GM18858 (cell line): ENCODE results near the gene POLR1B.
A peak's percentile ranks its signal among the peaks of the same experiment; 100 is the strongest.
"Not testable (repeated sequence)": the region's sequence is repeated elsewhere in the genome, so short reads cannot be mapped to it uniquely, and the experiment has no call there.

Experiments used
- ATAC-seq: cut with Tn5 transposase; IDR thresholded peaks from one replicate; pipeline ENCODE4 v1.9.1; 2021; ENCODE audit not compliant: unreplicated experiment

Gene POLR1B

DNA sequence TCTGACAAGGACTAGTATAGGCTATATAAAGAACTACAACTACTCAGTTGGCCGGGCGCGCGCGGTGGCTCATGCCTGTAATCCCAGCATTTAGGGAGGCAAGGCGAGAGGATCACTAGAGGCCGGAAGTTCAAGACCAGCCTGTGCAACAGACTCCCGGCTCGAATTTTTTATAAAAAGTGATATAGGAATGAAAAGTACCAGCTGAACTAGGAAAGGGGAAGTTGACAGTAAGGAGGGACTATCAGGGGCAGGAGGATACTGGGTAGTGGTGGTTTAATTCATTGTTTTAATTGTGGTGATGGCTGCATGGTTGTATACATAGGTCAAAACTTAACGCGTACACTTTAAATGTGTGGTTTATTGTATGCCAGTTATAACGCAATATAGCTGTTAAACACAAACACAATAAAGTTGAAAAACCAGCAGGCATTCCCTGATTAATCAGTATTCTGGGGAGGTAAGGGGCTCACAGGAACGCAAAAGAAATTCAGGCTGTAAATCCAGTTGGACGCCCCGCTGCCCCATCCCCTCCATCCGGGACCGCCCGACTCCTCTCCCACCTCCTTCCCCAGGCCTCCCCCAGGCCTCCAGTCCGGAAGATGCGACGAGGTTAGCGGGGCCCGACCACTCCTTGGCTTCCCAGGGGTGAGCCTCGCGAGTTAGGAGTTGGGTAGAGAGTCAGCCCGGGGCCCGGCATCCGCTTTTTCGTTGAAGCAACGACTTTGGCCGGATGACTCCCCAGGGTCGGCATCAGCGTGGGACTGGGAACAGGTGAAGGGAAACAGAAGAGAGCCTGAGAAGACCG, 746 bp upstream of the POLR1B start:
- peak; percentile 35 for ATAC-seq

- no peak for ATAC-seq
These were observed 858 bp downstream of the POLR1B start for GRCh38 chr2:112542984-112543661.

GRCh38 chr2:112547333-112547732, 5.1 kb downstream of the POLR1B start:
- ATAC-seq, result no peak

GRCh38 chr2:112548980-112549379, 6.7 kb downstream of the POLR1B start:
- ATAC-seq, result no peak

DNA sequence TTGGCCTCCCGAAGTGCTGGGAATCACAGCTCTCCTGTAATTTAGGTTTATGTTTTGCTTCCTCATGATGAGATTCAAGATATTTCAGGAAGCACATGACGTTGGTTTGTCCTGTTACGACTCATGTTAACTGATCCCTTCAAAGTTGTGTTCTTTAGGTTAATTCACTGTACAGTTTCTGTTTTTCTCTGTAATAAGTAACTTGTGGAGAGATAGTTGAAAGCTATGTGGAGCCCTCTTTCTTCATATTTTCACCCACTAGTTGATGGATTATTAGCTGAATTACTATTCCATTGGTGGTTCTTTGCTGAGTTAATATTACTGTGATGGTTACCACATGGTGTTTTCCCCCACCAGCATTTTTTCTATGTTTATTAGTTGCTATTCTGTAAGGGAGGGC, 23.8 kb downstream of the POLR1B start:
- ATAC-seq, result no peak

DNA sequence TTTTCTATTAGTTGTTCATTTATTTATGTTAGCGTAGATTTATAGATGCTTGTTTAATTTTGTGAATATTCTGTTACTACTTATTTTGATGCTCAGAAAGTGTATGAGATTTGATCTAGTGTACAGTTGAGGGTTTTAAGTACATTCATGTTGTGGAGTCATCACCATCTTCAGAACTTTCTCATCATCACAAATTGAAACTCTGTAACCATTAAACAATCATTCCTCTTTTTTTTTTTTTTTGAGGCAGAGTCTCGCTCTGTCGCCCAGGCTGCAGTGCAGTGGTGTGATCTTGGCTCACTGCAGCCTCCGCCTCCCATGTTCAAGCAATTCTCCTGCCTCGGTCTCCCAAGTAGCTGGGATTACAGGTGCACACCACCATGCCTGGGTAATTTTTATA, 24.2 kb downstream of the POLR1B start:
- ATAC-seq, result not testable (repeated sequence)

DNA sequence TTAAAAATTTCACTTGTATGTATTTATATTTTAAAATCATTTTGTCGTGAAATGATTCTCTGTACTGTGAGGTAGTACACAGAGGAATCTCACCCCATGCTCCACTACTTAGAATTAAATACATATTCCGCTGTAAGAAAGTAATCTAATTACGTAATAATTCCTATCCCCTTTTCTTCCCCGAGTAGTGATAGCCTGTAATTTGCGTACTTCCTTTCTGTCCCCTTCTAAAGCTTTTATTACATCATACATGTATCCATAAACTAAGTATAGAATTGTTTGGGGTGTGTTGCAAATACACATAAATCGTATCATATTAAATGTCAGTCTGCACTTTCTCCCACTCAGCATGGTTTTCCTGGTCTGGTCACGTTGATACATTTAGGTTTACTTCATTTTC, 29.7 kb downstream of the POLR1B start:
- ATAC-seq, result no peak

DNA sequence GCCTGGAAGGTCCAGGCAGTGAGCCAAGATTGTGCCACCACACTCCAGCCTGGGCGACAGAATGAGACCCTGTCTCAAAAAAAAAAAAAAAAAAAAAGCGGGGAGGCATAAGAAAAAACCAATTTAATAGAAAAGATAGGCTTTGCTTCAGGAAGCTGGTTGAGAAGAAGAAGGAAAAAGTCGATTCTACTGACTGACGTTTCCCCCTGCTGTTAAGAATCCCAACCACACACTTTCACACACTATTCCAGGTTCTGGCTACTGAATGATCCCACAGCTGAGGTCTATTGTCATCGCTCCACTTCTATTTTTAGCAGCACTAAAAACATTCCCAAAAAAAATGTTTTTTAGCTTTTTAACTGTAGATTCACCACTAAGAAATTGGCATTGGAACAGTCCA, 35.5 kb downstream of the POLR1B start:
- ATAC-seq, result no peak

GRCh38 chr2:112579241-112579640, 37.0 kb downstream of the POLR1B start:
- ATAC-seq, result no peak

GRCh38 chr2:112580084-112580483, 37.8 kb downstream of the POLR1B start:
- no peak for ATAC-seq

DNA sequence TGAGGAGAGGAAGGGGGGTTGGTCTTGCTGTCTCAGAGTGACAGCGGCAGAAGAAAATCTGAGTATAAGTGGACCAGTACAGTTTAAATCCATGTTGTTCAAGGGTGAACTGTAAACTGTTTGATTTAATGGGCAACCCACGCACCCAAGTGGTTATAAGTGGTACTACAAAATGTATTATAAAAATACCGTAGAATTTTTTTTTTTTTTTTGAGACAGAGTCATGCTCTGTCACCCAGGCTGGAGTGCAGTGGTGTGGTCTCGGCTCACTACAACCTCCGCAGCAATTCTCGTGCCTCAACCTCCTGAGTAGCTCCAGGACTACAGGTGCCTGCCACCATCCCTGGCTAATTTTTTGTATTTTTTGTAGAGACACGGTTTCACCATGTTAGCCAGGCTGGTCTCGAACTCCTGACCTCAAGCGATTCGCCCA, 40.1 kb downstream of the POLR1B start:
- ATAC-seq, result no peak

GRCh38 chr2:112583497-112584133, 41.4 kb downstream of the POLR1B start:
- ATAC-seq, result no peak

DNA sequence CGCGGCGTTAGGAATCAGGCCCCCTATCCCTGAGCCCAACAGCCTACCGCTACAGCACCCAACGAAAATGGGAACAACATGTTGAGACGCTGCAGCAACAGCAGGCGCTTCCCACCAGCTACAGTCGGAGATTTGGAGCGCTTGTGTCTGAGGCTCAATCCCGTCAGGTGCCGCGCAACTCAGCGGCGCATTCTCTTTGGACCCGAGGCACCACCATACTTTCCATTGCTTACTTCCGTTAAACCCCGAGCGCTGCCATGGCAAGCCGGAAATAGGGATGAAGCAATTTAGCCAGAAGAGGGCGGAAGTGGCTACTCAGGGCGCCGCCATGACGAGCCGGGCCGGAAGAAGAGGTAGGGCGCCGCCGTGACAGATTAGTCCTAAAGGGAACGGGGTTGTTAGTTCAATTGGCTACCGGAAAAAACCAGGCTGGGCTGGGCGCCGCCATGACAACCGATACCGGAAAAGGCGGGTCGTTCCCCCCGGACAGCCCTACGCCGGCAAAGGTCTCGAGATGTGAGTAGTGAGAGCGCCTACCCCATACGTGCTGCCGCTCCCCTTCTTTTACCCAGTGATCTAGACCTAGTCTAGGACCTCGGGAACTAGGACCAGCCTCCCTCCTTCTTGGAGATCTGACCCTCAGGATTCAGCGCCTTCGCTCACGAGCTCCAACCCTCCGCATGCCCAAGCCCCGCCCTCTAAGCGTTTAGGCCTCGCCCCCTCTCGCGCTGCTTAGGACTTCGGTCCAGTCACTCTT, 42.0 kb downstream of the POLR1B start, which contains the start of gene CHCHD5:
CHCHD5 (plus strand) TSS at position 476 of the 757 bp plus-strand sequence; CDS start at position 515, 39 bp downstream.
- peak; percentile 81 for ATAC-seq

GRCh38 chr2:112584891-112585250, 42.6 kb downstream of the POLR1B start:
- no peak for ATAC-seq

GRCh38 chr2:112585400-112585799, 43.1 kb downstream of the POLR1B start:
- ATAC-seq, result no peak

DNA sequence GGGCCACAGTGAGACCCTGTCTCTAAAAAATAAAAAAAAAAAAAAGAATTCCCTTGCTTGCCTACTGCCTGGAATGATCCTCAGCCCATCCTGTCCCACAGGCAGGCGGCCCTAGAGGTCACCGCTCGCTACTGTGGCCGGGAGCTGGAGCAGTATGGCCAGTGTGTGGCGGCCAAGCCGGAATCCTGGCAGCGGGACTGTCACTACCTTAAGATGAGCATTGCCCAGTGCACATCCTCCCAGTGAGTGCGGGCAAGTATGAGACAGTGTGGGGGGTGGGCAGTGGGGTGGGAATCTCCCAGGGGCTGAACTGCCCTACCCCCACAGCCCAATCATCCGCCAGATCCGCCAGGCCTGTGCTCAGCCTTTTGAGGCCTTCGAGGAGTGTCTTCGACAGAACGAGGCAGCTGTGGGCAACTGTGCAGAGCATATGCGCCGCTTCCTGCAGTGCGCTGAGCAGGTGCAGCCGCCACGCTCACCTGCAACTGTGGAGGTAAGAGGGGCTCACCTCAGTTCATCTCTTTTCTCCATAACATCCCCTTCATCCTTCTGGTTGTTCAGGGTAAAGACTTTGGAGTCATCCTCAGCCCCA, 43.7 kb downstream of the POLR1B start:
- no peak for ATAC-seq

- ATAC-seq, result no peak
These were observed 46.4 kb downstream of the POLR1B start for GRCh38 chr2:112588611-112589045.

- ATAC-seq, result no peak
These were observed 49.1 kb downstream of the POLR1B start for GRCh38 chr2:112591413-112591812.

DNA sequence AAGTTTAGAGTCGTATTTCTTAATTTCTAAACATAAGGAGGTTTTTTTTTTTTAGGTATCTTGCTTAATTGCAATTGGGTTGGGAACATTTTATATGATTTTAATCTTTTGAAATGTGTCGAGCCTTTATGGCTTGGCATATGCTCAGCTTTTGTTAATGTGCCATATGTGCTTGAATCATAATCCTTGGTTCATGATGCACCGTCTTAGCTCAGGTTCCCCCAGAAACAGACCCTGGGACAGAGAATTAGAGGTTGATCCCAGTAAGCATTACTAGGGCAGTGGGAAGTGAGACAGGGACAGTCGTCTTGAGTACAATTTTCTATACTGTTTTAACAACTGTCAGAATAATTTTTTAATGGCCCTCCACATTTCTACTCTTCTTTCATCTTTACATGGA, 51.5 kb downstream of the POLR1B start:
- ATAC-seq, result no peak

GRCh38 chr2:112597537-112598322, 55.5 kb downstream of the POLR1B start:
- ATAC-seq, result no peak
